IPS-11a (cell line): ENCODE results near the gene MAP7D3.
"Not testable (repeated sequence)": the region's sequence is repeated elsewhere in the genome, so short reads cannot be mapped to it uniquely, and the experiment has no call there.

Experiments used
- H3K4me3 ChIP-seq: one replicate; pipeline ENCODE4 v1.5.1; 2013; ENCODE audit warnings: low read depth, low read length, control low read depth

MAP7D3 gene

GRCh38 chrX:136250191-136251040, 784 bp downstream of the MAP7D3 start:
- peak overlapping the region; percentile 35 for H3K4me3 ChIP-seq

GRCh38 chrX:136246201-136246600, 5.0 kb downstream of the MAP7D3 start:
- H3K4me3 ChIP-seq: no peak overlapping the region

- H3K4me3 ChIP-seq: not testable (repeated sequence)
Measured at GRCh38 chrX:136237849-136238248, 13.4 kb downstream of the MAP7D3 start.

GRCh38 chrX:136237074-136237473, 14.1 kb downstream of the MAP7D3 start:
- no peak overlapping the region for H3K4me3 ChIP-seq

- no peak overlapping the region for H3K4me3 ChIP-seq
Measured at GRCh38 chrX:136228839-136229207, 22.4 kb downstream of the MAP7D3 start.

- no peak overlapping the region for H3K4me3 ChIP-seq
Measured at GRCh38 chrX:136227948-136228838, 23.0 kb downstream of the MAP7D3 start.

DNA sequence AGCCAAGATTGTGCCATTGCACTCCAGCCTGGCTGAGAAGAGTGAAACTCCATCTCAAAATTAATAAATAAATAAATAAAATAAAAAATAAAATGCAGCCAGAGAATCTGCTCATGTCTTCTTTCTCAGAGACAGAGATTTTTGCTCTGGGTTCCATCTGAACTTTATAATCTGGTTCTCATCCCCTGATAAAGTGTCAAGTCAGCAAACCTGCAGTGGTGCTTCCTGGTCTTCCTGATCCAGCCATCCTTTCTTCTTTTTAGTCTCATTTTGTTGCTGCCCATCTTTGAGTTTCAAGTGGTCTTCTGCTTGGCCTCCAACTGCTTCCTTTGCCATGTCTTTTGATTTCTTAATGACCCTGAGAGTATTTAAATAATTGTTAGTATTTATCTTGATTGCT, 24.1 kb downstream of the MAP7D3 start:
- H3K4me3 ChIP-seq: no peak overlapping the region

- H3K4me3 ChIP-seq: no peak overlapping the region
Measured at GRCh38 chrX:136221851-136222513, 29.2 kb downstream of the MAP7D3 start.

DNA sequence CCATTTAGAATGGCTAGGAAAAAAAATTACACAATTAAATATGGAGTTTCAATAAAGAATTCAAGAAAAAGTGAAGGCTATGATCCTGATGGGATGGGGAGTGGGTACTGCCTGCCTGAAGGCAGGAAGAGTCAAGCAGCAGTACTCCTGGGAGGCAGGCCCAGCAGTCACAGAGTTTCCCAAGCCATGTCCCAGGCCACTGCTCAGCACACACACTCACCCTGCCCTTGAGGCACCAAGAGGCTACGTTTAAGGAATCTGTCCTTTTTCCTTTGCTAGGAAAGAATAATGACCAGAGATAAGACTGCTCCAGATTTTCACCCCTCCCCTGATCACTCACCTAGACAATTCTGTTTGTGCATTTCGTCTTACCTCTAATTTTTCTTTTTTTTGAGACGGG, 30.2 kb downstream of the MAP7D3 start:
- H3K4me3 ChIP-seq: no peak overlapping the region

GRCh38 chrX:136220540-136220939, 30.7 kb downstream of the MAP7D3 start:
- H3K4me3 ChIP-seq: no peak overlapping the region

GRCh38 chrX:136219893-136220292, 31.3 kb downstream of the MAP7D3 start:
- H3K4me3 ChIP-seq: no peak overlapping the region

DNA sequence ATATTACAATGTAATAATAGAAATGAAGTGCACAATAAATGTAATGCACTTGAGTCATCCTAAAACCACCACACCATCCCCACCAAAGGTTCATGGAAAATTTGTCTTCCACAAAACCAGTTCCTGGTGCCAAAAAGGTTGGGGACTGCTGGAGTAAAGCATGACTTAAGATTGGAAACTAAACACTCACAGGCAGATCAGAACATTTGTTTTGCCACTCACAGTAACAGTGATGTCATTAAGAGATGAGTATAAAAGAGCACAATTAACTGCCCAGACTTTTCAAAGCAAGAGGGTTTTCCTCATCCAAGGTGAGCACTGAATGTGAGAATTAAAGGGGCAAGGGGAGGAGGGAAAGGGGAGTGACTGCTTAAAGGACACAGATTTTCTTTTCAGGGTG, 35.6 kb downstream of the MAP7D3 start:
- no peak overlapping the region for H3K4me3 ChIP-seq

DNA sequence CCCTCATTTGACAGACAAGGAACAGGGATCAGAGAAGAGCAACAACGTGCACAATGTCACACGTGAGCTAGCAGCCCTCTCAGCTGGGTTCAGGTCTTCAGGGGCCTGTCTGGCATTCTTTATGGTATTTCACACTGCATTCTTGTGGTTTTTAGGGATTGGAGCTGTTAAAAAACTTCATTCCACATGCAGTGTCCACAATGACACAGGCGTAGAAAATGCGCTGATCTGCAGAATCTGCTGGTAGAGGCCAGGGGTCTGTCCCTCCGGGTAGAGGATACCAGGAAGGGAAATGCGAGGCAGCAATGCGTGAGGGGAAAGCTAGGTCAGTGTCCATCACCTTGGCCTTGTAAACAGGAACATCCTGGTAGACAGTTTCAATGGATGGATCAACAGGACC, 36.6 kb downstream of the MAP7D3 start:
- no peak overlapping the region for H3K4me3 ChIP-seq

DNA sequence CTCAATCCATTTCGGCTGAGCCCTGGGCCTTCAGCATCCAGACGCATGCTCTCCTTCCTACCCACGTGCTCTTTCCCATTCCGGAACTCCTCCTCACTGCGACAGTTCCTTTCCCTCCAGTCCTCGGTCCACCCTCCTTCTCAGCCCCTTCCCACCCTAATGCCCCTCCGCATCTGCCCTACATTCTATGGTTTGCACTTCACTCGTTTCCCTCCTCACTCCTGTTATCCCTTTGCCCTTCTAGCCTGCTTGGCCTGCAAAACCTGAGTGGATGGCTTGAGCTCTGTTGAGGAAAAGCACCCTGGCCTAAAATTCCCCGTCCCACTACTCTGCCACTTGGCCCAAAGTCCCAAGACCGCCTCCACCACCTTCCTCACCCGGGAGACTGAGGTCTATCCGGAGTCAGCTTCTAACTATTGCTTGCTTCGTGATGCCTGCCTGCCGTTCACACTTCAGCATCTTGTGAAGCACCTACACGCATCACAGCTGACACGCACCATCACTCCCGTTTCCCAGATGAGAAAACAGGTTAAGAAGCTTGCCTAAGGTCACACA, 38.6 kb downstream of the MAP7D3 start:
- no peak overlapping the region for H3K4me3 ChIP-seq

DNA sequence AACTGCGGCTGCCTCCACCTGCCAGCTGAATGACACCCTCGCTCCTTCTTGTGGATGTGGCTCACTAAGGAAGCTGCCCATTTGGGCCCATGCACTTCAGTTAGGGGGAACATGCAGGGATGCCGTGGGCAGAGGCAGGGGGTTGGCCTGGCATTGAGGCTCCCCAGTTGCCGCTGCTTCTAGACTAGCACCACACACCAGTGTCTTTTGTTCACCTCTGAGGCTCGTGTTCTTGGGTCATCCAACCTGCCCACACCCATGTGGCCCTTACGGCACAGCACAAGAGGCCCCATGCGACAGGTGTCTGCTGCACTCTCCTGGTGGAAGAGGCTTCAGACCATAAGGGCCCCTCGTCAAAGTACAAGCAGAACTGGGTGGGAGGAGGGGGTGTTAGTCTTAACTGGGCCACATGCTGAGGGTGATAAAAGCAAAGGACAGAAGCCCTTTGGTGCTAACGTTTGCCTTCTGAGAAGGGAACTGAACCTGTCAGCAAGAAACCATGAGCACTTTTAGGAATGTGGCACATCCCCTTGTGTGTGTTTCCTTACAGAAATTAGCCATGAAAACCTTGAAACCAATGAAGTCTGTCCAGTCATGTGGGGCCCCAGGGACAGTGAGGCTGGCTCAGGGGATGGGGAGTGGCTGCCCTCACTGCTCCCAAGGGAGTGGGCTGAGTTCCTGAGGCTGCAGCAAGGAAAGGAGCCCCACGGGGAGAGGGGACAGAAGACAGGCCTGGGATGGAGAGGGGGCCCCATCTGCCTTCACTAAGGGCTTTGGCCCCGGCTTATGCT, 39.2 kb downstream of the MAP7D3 start:
- no peak overlapping the region for H3K4me3 ChIP-seq

DNA sequence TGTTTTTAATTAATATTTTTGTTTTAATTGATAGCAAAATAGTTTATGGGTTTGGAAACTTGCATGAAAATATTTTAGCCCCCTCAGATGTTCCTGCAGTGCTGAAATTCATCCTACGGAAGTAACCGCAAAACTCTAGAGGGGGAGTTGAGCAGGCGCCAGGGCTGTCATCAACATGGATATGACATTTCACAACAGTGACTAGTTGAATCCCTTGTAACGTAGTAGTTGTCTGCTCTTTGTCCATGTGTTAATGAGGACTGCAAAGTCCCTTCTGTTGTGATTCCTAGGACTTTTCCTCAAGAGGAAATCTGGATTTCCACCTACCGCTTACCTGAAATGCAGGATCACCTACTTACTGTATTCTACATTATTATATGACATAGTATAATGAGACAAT, 40.4 kb downstream of the MAP7D3 start:
- no peak overlapping the region for H3K4me3 ChIP-seq

- no peak overlapping the region for H3K4me3 ChIP-seq
Measured at GRCh38 chrX:136210243-136210642, 41.0 kb downstream of the MAP7D3 start.

DNA sequence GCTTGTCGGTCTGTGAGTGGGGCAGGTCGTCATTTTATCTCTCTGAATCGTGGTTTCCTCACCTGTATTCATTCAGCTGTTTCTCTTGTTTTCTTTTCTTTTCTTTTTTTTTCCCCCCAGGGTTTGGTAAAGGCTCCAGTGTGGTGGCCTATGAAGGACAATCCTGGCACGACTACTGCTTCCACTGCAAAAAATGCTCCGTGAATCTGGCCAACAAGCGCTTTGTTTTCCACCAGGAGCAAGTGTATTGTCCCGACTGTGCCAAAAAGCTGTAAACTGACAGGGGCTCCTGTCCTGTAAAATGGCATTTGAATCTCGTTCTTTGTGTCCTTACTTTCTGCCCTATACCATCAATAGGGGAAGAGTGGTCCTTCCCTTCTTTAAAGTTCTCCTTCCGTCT, 41.4 kb downstream of the MAP7D3 start:
- H3K4me3 ChIP-seq: no peak overlapping the region

DNA sequence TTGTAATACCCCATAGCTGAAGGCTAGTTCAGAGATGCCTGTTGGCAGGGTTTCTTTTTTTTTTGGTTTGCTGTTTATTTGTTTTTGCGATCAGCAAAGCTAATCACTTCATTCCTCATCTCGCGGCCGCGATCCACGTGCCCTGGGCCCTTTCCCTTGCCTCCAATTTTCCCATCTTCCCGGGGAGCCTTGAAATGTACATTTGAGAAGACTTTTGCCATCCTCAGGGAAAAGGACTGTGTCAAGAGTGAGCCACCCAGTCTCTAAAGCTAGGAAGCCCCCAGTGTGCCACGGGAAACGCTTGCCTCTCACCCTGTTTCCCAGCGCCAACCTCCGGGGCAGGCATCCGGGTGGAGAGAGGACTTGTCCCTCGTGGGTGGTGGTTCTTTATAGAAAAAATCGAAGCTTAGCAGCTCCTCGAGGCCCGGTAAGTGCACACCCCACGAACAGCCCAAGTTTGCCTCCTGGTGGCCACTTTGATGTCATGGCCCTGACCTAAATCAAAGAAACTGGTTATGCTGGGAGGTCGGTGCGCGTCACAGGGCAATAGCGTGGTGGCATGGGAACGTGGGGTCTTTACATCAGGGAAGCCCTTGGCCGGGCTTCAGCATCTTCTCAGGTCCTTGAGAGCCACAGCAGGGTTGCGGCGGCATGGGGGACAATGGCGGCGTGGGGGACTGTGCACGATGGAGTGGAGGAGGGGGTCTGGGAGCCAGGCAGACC, 42.0 kb downstream of the MAP7D3 start:
- H3K4me3 ChIP-seq: no peak overlapping the region

DNA sequence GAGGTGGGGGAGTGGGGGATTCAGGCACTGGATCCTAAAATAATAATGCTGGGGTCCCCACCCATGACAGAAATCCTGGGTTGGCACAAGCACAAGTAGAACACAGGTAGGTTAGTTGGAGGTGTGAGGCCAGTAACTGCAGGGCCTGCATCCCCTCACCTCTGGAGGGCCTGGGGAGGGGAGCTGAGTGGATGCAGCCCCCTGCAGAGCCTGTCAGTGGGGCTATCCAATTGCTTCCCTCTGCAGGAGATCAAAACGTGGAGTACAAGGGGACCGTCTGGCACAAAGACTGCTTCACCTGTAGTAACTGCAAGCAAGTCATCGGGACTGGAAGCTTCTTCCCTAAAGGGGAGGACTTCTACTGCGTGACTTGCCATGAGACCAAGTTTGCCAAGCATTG, 43.7 kb downstream of the MAP7D3 start:
- no peak overlapping the region for H3K4me3 ChIP-seq
